GM19043 (cell line): ENCODE data around the gene ATP8A1.

Source experiments
- ATAC-seq: cut with Tn5 transposase; IDR thresholded peaks from one replicate; pipeline ENCODE4 v1.9.1; 2021; ENCODE audit warnings: low read depth; ENCODE audit not compliant: unreplicated experiment

ATP8A1 gene

DNA sequence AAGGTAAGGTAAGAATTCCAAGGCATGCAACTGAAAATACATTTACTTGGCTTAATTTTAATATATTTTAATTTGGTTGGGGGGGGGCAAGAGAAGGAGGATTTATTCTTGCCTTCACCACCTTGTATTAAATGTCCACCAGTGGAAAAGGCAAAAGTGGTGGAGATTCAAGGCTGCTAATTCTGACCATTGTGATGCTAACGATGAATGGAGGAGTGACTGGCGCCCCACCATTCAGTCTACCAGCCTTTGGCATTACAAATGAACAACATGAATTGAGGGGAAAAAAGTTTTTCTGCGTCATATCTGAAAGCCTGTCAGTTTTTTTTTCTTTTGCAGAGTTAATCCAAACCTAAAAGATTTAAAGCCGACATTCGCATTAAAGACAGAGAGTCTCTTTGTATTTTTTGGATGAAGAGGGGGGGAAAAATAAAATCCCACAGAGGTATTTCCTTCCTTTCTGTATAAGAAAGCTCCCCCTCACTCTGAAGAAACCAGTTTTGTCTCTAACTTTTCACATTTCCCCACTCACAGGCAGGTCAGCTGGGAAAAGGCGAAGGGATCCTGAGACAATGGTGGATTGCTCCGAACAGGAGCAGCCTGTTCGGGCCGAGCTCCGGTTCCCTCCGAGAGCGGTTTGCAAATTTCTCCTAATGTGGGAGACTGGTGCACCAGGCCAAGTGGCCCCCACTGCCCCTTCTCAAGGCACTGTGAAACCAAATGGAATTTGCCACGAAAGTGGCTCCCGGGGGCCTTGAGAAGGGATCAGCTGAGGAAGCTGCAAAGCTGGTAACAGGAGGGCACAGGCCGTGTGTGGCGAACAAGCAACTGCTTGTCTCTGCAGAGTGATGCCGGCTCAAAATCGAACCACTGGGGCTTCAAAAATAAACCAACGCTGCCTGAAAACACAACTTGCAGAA is 231.5 kb downstream of the ATP8A1 start:
- ATAC-seq = no peak

DNA sequence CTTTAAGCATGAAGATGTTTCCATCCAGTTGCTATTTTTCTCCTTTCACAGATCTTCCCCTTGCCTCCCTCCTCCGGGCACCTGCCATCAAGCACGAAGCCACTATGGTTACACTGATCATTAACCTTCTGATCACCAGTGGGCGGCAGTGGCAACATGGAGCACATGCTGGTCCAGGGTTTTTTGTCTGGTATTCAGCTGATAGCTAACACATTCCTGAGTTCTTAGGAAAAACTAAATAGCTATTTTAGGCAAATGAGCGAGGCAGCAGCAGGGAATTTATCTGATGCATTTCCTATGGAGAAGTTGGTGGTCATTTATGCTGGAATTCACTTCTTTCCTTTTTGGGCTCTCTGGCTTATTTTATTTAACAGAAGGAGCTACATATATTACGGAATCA is 236.8 kb downstream of the ATP8A1 start:
- no peak for ATAC-seq

DNA sequence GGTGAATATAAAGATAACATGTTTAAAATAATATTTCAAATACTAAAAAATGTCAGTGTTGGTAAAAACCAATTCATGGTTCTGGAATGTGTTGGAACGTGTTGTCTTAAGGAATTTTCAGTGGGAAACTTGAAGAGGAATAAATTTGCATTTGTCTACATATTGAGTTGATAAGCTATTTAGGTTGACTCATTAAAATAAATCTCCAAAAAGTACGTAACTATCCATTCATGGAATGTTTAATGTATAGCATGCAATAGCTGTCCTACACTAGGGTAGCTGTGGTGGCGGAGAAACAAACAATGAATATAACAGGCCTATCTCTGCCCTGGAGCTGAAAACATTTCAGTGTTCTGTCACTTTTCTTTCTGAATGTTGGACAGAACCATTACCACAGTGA is 239.4 kb downstream of the ATP8A1 start:
- no peak for ATAC-seq

DNA sequence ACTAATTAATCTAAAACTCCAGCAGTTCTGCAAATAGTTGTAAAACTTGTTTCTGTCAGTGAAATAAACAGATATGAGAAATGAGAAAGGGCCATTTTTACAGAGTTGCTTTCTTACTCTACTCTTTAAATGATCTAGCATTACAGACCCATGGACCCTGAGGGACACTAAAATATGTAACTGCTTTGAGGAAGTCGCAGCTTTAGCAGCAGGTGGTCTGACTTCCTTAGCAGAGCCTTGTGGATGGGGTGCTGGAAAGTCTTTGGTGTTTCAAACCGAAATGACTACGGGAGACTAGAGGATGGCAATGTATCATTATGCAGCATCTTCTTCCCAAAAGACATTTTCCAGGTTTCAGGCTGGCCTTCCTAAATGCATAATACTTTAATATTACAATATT is 240.9 kb downstream of the ATP8A1 start:
- ATAC-seq = no peak

DNA sequence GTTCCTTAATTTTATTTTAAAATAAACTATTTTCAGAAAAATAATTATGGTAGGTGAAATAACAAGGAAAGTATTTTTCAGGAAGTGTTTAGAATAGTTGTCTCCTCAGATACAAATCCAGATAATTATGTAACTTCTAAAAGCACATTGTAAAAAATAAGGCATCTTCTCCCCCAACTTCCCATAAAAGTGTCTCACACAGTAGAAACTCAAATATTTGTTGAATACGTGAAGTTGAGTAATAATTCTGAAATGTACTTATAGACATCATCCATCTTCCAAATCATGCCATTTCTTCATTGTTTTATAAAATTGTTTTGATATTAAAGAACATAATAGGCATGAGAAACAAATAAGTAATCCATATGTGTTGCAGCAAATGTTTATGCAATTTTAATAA is 241.6 kb downstream of the ATP8A1 start:
- no peak for ATAC-seq

DNA sequence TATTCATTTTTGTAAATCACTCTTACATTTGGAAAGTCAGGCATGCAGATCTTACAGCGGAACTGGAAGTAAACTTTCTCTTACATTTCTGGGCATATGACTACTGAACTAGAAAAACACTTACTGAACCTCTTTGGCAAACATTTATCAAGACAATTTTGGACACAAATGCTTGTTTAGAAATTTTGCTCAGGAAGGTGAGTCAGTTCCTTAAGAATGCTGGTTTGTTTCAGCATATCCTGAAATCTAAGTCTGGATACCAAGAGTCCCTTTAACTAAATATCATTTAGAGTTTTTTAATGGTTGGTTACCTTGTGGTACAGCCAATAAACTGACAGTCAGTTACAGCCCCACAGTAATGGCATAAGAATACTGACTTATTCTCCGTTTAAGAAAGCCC is 244.7 kb downstream of the ATP8A1 start:
- ATAC-seq = no peak

DNA sequence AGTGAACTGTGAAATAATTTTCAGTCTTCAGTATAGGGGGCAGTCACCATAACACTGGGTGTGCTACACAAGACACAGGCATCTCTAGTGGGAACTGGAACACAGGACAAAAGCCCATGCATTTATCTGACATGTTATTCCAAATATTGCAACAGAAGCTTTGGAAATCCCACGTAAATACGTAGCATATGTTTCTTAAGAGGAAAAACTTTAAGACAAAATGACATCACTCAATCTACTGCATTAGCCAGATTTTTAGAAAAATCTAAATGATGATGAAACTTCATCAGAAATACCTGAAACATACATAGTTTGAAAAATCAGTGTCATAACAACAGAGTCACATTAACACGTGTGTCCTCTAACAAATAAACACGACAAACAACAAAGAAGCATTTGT is 245.1 kb downstream of the ATP8A1 start:
- ATAC-seq = no peak

DNA sequence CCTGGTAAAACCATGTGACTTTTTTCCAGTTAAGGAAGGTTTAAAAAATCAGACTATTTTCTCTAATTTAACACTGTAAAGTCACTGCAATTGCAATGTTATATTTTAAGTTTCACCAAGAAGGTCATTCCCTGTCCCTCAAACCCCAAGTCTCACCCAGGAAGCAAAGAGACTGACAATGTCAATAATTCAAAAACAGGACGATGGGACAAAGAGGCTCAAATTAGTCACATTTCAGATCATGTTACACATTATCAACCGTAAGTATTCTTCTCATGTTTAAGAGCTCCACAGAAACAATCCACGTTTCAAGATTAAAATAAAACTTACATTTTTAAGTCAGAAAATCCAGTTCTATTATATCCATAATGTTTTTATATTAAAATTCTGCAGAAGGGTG is 246.5 kb downstream of the ATP8A1 start:
- no peak for ATAC-seq

DNA sequence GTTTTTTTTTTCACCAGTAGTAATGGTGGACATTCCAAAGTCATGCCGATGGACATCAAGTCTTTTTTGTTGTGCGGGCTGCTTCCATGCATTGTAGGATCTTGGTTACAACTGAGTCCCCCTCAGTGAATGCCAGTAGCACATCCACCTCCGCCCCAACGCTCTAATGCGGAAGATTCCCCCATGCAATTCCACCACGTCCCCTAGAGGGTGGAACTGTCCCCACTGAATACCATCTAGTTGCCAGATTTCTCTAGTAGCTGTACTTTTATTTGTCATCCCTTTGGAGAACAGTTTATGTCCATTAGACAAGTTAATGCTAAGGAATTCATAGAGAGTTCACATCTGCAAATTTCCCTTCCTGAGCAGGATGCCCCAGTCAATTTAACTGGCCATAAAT is 252.9 kb downstream of the ATP8A1 start:
- ATAC-seq = no peak

DNA sequence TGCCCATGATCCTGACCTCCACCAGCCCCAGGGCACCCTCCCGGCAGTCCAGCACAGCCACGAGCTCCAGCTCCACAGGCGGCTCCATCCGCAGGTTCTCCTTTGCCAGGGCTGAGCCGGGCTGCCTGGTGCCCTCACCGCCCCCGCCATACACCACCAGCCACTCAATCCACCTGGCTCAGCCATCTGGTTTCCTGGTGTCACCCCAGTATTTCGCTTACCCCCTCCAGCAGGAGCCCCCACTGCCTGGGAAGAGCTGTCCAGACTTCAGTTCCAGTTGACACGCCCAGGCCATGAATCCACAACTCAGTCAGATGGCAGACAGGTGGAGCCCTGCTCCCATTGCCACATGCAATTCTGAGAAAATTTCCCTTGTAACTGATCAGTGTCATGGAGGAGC is 255.7 kb downstream of the ATP8A1 start:
- no peak for ATAC-seq

DNA sequence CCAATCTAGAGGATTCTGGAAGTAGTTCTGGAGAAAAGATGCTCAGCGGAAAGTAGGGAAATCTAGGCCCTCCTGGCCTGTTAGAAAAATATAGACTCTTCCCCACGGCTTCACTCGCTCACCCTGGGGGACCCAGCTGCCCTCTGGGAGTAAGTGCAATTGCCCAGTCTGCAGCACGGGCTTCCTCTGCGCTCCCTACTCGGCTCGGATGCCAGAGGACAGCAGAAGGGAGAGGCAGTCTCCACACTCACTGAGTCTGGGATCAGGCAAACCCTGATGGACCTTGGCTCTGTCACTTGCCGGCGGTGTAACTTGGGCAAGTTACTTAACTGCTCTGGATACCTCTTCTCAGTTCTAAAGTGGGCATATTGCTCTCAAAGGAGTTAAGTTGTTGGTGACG is 257.5 kb downstream of the ATP8A1 start:
- no peak for ATAC-seq

DNA sequence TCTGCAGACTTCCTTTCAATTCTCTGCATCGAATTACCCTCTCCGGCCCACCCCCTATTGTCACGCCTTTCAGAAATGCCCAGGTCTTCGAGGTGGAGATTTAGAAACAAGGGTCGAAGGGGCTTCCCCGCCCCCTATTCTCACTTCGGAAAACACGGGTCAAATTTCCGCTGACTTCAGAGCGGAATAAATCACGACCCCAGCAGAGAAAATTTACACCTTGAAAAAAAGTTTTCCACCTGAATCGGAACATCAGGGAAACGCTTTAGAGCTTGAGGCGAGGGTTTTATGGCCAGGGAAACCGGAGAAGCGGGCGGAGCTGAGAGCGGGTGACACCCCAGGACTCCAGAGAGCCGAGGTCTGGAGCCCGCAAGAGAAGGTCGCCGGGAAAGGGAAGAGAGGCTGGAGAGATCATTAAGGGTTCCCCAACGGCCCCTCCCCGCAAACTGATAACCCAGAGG is 258.0 kb downstream of the ATP8A1 start:
- no peak for ATAC-seq

DNA sequence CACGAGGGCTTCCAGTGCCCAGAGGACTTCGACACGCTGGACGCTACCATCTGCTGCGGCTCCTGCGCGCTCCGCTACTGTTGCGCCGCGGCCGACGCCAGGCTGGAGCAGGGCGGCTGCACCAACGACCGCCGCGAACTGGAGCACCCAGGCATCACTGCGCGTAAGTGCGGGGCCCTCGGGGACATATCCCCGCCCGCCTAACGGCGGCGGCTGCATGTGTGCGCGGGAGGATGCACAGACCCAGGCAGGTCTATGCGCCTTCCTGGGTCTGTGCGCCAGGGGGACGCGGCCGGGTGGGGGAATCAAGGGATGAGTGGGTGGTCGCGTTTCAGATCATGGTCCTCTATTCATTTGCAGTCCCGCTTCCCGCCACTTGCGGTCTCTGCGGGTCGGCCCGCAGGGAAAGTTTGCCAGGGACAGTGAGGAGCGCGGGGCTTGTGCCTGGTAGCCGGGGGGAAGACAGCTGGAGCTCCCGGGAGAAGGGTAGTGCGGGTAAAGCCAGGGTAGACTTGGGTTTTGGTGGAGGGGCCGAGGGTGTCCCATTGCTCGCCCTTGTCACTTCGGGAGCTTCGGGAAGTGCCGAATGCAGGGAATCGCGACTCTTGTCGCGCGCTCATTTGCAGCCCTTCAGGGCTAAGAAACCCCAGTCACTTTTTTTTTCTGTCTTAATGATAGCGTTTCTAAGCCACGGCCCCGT is 258.6 kb downstream of the ATP8A1 start:
- no peak for ATAC-seq

DNA sequence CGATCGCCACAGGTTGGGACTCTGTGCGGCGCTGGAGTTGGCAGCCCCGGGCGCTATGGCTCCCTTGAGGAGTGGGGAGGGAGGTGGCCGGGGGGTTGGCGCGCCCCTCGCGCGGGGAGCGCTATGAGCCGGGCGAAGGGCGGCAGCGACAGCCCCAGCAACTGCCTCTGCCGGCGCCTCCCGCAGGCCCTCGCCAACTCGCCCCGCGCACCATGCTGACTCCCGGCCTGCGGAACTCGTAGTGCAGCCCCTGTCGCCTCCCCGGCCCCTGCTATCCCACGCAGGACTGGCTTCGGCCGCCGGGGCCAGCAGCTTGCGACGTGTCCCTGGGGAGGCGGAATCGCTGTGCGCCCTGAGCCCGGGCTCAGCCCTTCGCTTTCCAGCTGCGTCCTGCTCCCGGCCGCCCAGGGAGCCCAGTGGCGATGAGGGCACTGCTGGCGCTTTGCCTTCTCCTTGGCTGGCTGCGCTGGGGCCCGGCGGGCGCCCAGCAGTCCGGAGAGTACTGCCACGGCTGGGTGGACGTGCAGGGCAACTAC is 259.2 kb downstream of the ATP8A1 start:
- ATAC-seq = no peak

DNA sequence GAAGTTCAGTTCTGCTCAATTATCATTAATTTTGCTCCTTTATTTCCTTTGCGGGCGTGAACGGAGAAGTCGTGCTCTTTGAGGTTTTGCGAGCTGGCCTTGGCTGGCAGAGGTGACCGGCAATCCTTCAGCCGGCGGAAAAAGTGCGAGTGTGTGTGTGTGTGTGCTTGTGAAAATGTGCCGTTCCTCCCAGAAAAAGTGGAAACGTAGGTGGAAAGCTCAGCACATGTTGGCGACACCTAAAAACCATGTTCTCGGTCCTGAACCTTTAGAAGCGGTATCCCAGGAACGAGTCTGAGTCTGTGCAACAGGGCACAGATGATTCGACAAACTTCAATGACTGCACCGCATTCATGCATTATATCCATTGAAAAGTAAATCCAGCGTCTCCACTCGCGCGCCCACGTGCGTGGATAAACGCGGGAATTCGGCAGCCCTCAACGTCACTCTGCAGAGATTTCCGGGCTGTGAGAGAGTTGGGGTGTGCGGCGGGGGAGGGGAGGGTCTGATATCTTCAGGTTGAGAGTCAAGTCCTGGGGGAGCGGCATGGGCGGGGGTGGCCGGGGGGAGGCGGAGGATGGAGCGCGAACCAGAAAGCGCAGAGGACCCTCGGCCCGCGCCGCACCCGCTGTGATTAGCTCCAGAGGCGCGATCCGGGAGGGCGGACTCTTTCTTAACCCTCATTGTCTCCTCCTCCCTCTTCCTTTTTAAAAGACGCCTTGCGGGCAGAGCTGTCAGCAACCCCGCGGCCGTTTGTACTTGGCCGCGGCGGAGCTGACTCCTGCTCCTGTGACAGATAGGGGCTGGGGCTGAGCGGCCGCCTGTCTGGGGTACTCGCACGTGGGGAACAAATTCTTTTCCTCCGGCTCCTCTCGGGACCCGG is 259.9 kb downstream of the ATP8A1 start, which contains the start of gene SHISA3:
SHISA3 (plus strand) TSS at position 737 of the 883 bp plus-strand sequence. CDS start 569 bp downstream, outside the sequence.
- ATAC-seq = no peak

DNA sequence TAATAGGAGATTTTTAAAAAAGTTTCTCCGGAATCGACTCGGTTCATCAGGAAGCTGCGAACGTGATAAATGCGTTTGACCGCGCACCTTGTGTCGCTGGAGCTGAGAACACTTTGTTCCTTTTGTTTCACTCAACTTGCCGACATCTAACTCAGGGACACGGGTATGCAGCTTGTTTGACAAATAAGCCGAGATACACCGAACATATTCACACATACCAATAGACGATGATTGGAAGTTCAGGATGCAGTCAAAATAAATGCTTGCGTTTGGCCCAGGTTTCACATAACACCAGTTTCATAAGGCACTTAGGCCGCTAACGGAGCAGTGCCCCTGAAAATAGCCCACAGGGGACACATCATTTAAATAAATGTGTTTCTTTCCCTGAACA is 260.5 kb downstream of the ATP8A1 start:
- no peak for ATAC-seq

DNA sequence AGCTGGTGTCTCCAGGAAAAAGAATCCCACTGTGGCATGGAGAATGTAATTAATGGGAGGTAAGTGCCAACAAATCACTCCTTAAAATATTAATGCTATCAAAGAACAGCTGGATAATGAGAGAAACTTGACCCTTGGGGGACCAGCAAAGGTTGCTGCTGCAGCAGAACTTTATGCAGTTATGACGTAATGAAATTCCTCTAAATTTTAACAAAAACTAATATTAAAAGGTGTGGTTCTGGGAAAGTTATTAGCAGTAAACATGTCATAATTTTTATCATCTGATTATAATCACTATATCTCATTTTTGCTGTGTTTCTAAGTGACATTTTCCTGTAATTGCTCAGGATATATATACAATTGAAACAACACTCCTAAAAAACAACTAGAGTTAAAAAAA is 261.3 kb downstream of the ATP8A1 start:
- ATAC-seq = no peak

DNA sequence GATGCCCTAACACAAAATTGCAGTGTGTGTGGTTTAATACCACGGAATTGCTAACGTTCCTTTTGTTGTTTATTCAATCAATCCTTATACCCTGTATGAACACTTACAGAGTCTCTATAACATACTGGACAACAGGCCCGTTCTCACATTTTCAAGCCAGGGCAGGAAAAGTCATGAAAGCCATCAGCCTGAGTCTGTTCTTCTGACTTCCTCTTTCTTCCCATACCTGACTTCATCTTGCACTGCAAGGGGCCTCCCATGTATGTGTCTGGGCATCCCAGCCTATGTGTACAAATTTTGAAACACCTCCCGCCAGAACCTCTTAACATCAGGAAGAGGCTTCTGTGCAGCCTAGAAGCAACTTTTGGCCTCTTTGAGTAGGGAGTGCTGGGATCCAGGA is 264.5 kb downstream of the ATP8A1 start:
- no peak for ATAC-seq

DNA sequence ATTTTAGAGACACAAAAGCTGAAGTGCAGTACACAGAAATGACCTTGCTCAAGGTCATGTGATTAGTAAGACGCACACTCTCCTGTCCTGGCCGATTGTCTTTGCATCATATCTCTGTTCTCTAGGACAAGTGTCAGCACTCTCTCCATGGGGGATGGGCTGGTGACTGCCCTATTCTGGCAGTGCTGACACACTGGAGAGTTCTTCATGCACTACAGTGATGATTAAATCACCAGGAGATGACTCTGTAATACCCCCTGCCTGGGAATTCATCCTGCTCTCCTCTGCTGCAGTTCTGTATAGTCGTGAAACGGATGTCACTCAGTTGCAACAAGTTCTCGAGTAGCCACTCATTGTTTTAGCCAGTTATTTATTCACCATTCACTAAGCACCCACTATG is 264.9 kb downstream of the ATP8A1 start:
- no peak for ATAC-seq

DNA sequence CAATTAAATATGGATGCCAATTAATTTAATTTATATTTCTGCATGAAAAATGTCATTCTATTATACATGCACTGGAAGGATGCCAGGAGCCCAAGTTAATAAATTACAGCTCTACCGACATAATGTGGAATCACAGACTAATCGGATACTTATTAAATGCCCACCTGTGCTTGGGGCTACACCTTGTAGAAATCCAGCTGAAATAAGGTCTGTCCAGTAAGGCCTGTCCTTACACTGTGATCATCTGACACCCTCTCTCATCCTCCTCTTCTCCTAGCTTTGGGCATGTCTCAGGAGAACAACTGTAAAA is 265.6 kb downstream of the ATP8A1 start:
- ATAC-seq = no peak
